HepG2 (cell line): ENCODE data around the gene PIP4K2C. TPM values are rescaled to one million over a fixed set of nuclear protein-coding genes. Genes with fewer than 3 reads are reported as not detected.
A peak's percentile ranks its signal among the peaks of the same experiment; 100 is the strongest.

ENCODE experiments used
- ATF6 ChIP-seq: sonication (generic); formaldehyde crosslinking; conservative IDR thresholded peaks from 2 replicates; pipeline ENCODE4 v1.4.0; 2020; ENCODE audit warnings: missing genetic modification reagents
- BCLAF1 ChIP-seq: fragments of 450-650 bp; IDR thresholded peaks from 2 replicates; pipeline ENCODE4 v1.6.1; 2017; ENCODE audit warnings: mild to moderate bottlenecking
- BRD4 ChIP-seq: sonication (generic); formaldehyde crosslinking; IDR thresholded peaks from 2 replicates; pipeline ENCODE4 v1.4.0; 2020; ENCODE audit warnings: missing genetic modification reagents
- GATA4 ChIP-seq: sonication (generic); IDR thresholded peaks from 2 replicates; pipeline ENCODE4 v1.6.1; 2016; ENCODE audit warnings: antibody characterized with exemption, low read depth, borderline replicate concordance
- GZF1 ChIP-seq: sonication (generic); formaldehyde crosslinking; IDR thresholded peaks from 2 replicates; pipeline ENCODE4 v1.5.1; 2020; ENCODE audit warnings: mild to moderate bottlenecking, missing genetic modification reagents
- HNRNPL ChIP-seq: fragments of 200-400 bp; formaldehyde crosslinking; IDR thresholded peaks from 2 replicates; pipeline ENCODE4 v1.6.1; 2017; ENCODE audit warnings: mild to moderate bottlenecking, low read depth, low read length
- HNRNPUL1 ChIP-seq: fragments of 200-400 bp; formaldehyde crosslinking; IDR thresholded peaks from 2 replicates; pipeline ENCODE4 v1.6.1; 2017; ENCODE audit warnings: low read depth, mild to moderate bottlenecking, low read length, moderate library complexity
- KLF13 ChIP-seq: sonication (generic); formaldehyde crosslinking; IDR thresholded peaks from 2 replicates; pipeline ENCODE4 v1.4.0; 2020; ENCODE audit warnings: mild to moderate bottlenecking, missing genetic modification reagents
- MEF2D ChIP-seq: sonication (generic); formaldehyde crosslinking; IDR thresholded peaks from 2 replicates; pipeline ENCODE4 v1.5.1; 2020; ENCODE audit warnings: mild to moderate bottlenecking, missing genetic modification reagents
- NCOA1 ChIP-seq: sonication (generic); formaldehyde crosslinking; IDR thresholded peaks from 2 replicates; pipeline ENCODE4 v1.9.0; 2021; ENCODE audit warnings: missing genetic modification reagents
- NCOR1 ChIP-seq: fragments of 200-600 bp; sonication (generic); IDR thresholded peaks from 2 replicates; pipeline ENCODE4 v1.7.0; 2017; ENCODE audit warnings: antibody characterized with exemption, low read length, borderline replicate concordance
- ZNF580 ChIP-seq: IDR thresholded peaks from 2 replicates; pipeline ENCODE4 v1.6.1; 2016; ENCODE audit warnings: low read depth, borderline replicate concordance
- ZNF776 ChIP-seq: sonication (generic); formaldehyde crosslinking; IDR thresholded peaks from 2 replicates; pipeline ENCODE4 v1.4.0; 2020; ENCODE audit warnings: mild to moderate bottlenecking, missing genetic modification reagents
- ZNF782 ChIP-seq: sonication (generic); formaldehyde crosslinking; IDR thresholded peaks from 2 replicates; pipeline ENCODE4 v1.4.0; 2020; ENCODE audit warnings: missing genetic modification reagents, mild to moderate bottlenecking, borderline replicate concordance
- polyA plus RNA-seq, 8 experiments: library from polyadenylated mRNA; depleted of rRNA in 3 of 8; stranded (reverse) in 7 of 8; unstranded in 1 of 8; fragments of >200 nt; fragmentation: Illumina TruSeq in 4 of 8; extraction: Trizol in 4 of 8; gene quantifications; 2 replicates each; pipeline versions ENCODE4 v1.2.1 to v1.2.3, GENCODE V29; 2011 to 2016; ENCODE audit warnings: low read depth in 4 of 8, missing spikeins in 1 of 8, mixed read lengths in 1 of 8; ENCODE audit not compliant: insufficient read depth in 1 of 8
- total RNA-seq, 5 experiments: library from RNA; depleted of rRNA; stranded (reverse); fragments of >200 nt; fragmentation: Illumina TruSeq; extraction: Trizol; gene quantifications; 2 replicates each; pipeline ENCODE4 v1.2.3, GENCODE V29; 2016; ENCODE audit warnings: low read depth in 1 of 5
- TF ChIP-seq, protein P1 (sequence below): sonication (generic); formaldehyde crosslinking; IDR thresholded peaks from 2 replicates; pipeline ENCODE4 v1.4.0; 2020; ENCODE audit warnings: mild to moderate bottlenecking, missing genetic modification reagents, borderline replicate concordance
- TF ChIP-seq, protein P2 (sequence below): sonication (generic); formaldehyde crosslinking; conservative IDR thresholded peaks from 2 replicates; pipeline ENCODE4 v1.8.0; 2022; ENCODE audit warnings: low read depth, missing genetic modification reagents

Gene PIP4K2C
- total and polyA plus RNA-seq, 2 of the 13 experiments (the other 11 are each of a cell fraction or from before 2014, with no cell fraction given) = 23.3 to 26.4 TPM

DNA sequence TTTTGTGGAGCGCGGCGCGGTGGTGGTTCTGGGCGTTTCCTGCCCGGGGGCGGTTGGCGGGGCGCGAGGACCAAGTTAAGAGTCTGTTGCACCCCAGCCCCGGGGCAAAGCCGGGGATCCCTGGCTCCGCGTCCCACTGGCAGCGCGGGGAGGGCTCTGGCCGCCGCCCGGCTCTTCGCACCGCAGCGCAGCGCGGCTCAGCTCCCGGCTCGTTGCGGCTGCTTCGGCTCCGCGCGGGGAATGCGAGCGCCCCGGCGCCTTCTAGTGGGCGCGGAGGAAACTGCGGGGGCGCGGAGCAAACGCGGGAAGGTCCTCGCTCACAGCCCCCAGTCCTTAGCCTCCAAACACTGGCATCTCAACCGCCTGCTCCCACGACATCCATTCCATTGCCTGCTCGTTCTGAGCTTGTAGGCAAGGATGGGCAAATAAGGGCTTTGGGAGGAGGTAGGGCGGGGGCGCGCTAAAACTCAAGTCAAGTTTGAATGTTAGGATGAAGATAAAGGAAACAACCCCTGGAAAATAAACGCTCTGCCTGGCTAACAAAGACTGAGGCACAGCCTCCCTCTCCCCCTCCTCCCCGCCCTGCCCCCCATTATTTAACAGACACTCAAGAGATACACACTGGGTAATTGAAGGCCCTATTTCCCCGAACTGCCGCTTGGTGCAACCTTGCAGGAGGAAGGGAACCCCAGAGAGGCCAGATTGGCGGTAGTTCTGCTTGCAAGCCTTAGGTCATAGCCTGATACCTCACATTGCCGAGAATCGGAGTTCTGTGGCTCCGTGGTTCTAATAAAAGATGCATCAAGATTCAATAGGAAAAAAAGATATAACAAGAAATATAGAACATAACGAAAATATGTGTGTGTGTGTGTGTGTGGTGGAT lies 42.2 kb downstream of the PIP4K2C start, which contains the start of gene B4GALNT1 (continued):
- TF ChIP-seq, protein P1, sequence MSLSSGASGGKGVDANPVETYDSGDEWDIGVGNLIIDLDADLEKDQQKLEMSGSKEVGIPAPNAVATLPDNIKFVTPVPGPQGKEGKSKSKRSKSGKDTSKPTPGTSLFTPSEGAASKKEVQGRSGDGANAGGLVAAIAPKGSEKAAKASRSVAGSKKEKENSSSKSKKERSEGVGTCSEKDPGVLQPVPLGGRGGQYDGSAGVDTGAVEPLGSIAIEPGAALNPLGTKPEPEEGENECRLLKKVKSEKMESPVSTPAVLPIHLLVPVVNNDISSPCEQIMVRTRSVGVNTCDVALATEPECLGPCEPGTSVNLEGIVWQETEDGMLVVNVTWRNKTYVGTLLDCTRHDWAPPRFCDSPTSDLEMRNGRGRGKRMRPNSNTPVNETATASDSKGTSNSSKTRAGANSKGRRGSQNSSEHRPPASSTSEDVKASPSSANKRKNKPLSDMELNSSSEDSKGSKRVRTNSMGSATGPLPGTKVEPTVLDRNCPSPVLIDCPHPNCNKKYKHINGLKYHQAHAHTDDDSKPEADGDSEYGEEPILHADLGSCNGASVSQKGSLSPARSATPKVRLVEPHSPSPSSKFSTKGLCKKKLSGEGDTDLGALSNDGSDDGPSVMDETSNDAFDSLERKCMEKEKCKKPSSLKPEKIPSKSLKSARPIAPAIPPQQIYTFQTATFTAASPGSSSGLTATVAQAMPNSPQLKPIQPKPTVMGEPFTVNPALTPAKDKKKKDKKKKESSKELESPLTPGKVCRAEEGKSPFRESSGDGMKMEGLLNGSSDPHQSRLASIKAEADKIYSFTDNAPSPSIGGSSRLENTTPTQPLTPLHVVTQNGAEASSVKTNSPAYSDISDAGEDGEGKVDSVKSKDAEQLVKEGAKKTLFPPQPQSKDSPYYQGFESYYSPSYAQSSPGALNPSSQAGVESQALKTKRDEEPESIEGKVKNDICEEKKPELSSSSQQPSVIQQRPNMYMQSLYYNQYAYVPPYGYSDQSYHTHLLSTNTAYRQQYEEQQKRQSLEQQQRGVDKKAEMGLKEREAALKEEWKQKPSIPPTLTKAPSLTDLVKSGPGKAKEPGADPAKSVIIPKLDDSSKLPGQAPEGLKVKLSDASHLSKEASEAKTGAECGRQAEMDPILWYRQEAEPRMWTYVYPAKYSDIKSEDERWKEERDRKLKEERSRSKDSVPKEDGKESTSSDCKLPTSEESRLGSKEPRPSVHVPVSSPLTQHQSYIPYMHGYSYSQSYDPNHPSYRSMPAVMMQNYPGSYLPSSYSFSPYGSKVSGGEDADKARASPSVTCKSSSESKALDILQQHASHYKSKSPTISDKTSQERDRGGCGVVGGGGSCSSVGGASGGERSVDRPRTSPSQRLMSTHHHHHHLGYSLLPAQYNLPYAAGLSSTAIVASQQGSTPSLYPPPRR (CRISPR knock-in tag) = peak; percentile 53; the same call in 1 of the 2 replicates
- TF ChIP-seq BRD4 (CRISPR knock-in tag) (no peak), MEF2D (CRISPR knock-in tag) (no peak), ZNF776 (0 out of 2 replicates have a peak, but pooled peaks have one; percentile 21), ATF6 (no peak), ZNF580 (CRISPR knock-in tag) (no peak), NCOA1 (peak; percentile 75; the same call in 1 of the 2 replicates), HNRNPL (no peak), BCLAF1 (no peak), HNRNPUL1 (no peak), NCOR1 (no peak), GZF1 (CRISPR knock-in tag) (no peak), KLF13 (no peak), GATA4 (no peak), ZNF782 (CRISPR knock-in tag) (0 out of 2 replicates have a peak, but pooled peaks have one; percentile 42)
- TF ChIP-seq, protein P2, sequence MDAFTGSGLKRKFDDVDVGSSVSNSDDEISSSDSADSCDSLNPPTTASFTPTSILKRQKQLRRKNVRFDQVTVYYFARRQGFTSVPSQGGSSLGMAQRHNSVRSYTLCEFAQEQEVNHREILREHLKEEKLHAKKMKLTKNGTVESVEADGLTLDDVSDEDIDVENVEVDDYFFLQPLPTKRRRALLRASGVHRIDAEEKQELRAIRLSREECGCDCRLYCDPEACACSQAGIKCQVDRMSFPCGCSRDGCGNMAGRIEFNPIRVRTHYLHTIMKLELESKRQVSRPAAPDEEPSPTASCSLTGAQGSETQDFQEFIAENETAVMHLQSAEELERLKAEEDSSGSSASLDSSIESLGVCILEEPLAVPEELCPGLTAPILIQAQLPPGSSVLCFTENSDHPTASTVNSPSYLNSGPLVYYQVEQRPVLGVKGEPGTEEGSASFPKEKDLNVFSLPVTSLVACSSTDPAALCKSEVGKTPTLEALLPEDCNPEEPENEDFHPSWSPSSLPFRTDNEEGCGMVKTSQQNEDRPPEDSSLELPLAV (CRISPR knock-in tag) = no peak
